H54 (cell line): ENCODE data around the gene RAB8A.
"Not testable (repeated sequence)": the region's sequence is repeated elsewhere in the genome, so short reads cannot be mapped to it uniquely, and the experiment has no call there.

Experiments used
- DNase-seq: peaks from one replicate; pipeline ENCODE4 v3.0.0; 2011; ENCODE audit warnings: low spot score, mixed read lengths; ENCODE audit not compliant: insufficient read length
- FAIRE-seq: peaks from 3 replicates; lab custom pipeline; 2011; peaks lifted over from hg19 to GRCh38; lab: Jason Lieb, UNC
- POLR2A ChIP-seq: IDR thresholded peaks from 2 replicates; pipeline ENCODE4 v1.6.1; 2011; ENCODE audit warnings: low read depth, mild to moderate bottlenecking, low read length

Gene RAB8A

GRCh38 chr19:16074488-16075365, 37.0 kb upstream of the RAB8A start:
- no peak for DNase-seq
- no peak for FAIRE-seq
- TF ChIP-seq POLR2A = no peak

DNA sequence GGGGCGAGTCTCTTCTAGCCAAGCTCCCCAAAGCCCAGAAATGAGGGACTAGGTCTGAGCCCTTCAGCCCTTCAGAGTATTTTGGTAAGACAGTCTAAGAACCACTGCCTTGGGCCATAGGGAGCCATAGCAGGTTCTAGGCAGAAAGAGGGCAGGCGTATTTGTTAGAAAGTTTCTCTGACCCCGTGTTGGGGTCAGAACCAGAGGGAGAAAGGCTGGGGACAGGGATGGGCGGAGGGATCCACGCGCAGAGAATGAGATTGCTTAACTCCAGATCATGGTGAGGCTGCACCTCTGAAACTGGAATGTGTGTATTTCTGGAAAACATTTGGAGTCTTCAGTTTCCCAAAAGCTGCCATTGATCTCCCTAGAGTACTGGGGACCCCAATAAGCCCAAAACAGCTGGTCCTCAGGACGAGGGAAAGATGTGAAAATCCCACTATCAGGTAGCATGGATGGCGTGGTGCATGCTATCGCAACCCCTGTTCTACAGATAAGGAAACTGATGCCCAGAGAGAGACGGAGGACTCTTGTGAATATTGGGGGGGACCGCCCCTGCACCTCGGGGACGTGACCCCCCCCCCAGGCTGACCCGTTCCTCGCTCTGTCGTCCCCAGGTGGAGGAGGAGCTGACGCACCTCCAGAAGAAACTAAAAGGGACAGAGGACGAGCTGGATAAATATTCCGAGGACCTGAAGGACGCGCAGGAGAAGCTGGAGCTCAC, 36.1 kb upstream of the RAB8A start:
- DNase-seq (no peak), FAIRE-seq (no peak)
- TF ChIP-seq POLR2A = no peak

- peak; percentile 79 for TF ChIP-seq POLR2A
- FAIRE-seq (no peak), DNase-seq (peak; percentile 75)
These were observed 35.3 kb upstream of the RAB8A start, which contains the start of gene TPM4 for GRCh38 chr19:16076154-16076957. Gene TPM4, plus strand, starts transcription at chr19:16076495. Its CDS starts 71 bp downstream, at chr19:16076566.

- DNase-seq (no peak), FAIRE-seq (no peak)
- 0 out of 2 replicates have a peak, but pooled peaks have one; percentile 18 for TF ChIP-seq POLR2A
These were observed 34.6 kb upstream of the RAB8A start for GRCh38 chr19:16076958-16077611.

DNA sequence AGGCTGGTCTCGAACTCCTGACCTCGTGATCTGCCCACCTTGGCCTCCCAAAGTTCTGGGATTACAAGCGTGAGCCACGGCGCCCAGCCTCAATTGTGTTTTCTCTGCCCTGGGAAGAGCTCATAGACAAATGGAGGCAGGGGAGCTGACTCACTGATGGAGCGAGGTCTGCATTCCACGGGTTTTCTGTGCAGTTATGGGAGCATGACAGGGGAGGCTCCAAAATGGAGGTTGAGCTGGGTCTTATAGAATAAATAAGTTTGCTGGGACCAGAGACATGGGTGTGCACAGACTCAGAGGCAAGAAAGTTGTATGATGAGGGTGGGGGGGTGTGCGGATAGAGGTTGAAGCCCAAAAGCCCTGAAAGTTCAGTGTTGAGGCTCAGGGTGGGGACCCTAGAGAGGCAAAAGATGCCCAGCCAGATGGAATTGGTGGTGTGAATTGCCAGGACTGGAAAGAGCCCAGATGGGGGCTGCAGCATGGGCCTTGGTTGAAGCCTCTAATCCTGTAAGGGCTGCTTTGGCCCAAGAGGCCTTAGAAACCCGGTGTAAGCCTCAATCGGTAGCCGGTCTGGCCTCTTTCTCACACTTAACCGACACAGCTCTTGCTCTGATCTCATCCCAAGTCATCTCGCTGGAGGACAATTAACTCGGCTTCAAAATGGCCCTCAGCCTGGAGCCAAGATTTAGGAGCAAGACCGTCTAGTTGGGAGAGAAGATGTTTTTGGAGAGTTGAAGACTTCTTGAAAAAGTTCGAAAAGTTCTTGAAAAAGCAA, 33.5 kb upstream of the RAB8A start:
- no peak for TF ChIP-seq POLR2A
- DNase-seq (no peak), FAIRE-seq (no peak)

GRCh38 chr19:16078759-16079707, 32.7 kb upstream of the RAB8A start:
- TF ChIP-seq POLR2A = no peak
- FAIRE-seq = no peak
- DNase-seq = peak; percentile 60

GRCh38 chr19:16084067-16084685, 27.5 kb upstream of the RAB8A start:
- DNase-seq (no peak), FAIRE-seq (no peak)
- TF ChIP-seq POLR2A = no peak

DNA sequence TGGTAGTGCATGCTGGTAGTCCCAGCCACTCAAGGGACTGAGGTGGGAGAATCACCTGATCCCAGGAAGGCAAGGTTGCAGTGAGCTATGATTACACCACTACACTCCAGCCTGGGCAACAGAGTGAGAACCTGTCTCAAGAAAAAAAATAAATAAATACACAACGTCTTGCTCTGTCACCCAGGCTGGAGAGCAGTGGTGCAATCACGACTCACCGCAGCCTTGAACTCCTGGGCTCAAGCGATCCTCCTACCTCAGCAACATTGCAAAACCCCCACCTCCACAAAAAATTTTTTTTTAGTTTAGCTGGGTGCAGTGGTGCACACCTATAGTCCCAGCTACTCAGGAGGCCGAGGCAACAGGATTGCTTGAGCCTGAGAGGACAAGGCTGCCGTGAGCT, 26.6 kb upstream of the RAB8A start:
- no peak for FAIRE-seq
- DNase-seq = no peak
- TF ChIP-seq POLR2A = no peak

GRCh38 chr19:16087404-16087803, 24.3 kb upstream of the RAB8A start:
- FAIRE-seq, DNase-seq: not testable (repeated sequence)

DNA sequence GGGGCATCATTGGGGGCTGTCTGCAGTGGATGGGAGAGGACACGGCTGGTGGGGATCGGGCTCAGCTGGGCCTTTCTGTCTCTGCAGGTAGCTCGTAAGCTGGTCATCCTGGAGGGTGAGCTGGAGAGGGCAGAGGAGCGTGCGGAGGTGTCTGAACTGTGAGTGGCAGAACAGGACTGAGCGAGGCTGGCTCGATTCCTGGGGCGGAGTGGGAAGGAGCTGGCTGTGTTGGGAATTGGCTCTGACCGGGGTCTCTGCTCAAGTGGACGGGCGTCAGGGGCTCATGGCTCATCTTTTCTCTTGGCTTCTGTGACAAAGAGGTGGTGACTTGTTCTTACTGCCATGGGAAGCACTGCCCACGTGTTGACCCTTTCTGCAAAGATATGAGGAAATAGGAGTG, 23.7 kb upstream of the RAB8A start:
- FAIRE-seq (no peak), DNase-seq (no peak)
- no peak for TF ChIP-seq POLR2A

- DNase-seq = no peak
- no peak for TF ChIP-seq POLR2A
- no peak for FAIRE-seq
These were observed 23.2 kb upstream of the RAB8A start for GRCh38 chr19:16088351-16089009.
